ENCODE measurements around the gene ETS1.

Gene ETS1

DNA sequence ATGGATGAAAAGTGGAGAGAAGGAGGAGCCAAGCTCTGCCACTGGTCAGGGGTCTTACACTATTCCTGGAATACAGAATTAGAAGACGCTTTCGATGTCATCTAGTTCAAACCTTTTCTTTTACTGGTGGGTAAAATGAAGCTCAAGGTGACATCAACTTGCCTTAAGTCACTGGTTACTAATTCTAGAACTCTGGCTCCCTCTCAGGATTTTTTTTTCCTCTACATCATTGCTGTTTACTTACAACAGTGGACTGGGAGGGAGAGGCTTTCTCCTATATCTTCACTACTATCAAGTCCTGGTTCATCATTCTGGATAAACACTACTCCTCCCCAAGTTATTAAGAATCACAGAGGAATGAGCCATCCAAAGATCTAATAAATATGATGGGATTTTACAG, 82.9 kb downstream of the ETS1 start:
- TF ChIP-seq, protein P1, sequence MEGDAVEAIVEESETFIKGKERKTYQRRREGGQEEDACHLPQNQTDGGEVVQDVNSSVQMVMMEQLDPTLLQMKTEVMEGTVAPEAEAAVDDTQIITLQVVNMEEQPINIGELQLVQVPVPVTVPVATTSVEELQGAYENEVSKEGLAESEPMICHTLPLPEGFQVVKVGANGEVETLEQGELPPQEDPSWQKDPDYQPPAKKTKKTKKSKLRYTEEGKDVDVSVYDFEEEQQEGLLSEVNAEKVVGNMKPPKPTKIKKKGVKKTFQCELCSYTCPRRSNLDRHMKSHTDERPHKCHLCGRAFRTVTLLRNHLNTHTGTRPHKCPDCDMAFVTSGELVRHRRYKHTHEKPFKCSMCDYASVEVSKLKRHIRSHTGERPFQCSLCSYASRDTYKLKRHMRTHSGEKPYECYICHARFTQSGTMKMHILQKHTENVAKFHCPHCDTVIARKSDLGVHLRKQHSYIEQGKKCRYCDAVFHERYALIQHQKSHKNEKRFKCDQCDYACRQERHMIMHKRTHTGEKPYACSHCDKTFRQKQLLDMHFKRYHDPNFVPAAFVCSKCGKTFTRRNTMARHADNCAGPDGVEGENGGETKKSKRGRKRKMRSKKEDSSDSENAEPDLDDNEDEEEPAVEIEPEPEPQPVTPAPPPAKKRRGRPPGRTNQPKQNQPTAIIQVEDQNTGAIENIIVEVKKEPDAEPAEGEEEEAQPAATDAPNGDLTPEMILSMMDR (IDR thresholded peaks at IDR 0.05; ENCODE audit: control insufficient read depth, extremely low read depth, insufficient read depth): no peak
- no peak for DNase-seq (ENCODE audit: low read depth)
- H3K4me3 ChIP-seq (ENCODE audit: low read depth, low read length): no peak overlapping the region

DNA sequence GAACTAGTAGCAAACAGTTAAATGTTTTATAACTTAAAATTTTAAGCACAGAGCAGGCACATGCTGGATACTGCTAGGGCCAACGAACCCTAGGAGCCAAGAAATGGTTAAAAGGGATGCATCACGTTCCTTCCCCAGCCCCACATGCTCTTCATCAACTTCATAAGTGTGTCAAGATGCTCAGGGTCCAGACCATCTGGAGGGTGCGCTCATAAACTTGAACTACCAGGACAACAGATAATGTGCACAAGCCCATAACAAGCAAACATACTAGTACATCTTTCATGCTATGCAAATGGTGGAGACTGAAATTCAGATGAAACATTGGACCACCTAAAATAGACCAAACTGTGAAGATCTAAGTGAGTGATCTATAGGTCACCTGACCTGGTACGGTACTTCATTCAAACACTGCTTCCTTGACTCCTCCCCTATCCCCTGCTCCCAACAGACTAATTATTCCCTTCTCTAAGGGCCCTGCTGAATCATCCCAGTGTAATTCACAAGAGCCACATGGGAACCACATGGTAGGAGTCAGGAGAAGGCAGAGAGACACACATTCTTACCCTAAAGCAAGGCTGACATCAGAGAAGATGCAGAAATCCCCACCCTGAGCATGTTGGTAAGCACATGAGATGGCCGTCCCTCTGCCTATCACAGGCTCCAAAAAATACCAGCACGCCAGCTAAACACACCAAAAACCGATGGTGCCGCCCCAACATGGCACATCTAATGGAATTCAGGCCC, 83.9 kb downstream of the ETS1 start:
- no peak for DNase-seq (ENCODE audit: low read depth)
- H3K4me3 ChIP-seq (ENCODE audit: low read depth, low read length): no peak overlapping the region
- TF ChIP-seq, protein P1 (IDR thresholded peaks at IDR 0.05; ENCODE audit: control insufficient read depth, extremely low read depth, insufficient read depth): no peak

- no peak overlapping the region for H3K4me3 ChIP-seq (ENCODE audit: low read depth, low read length)
- no peak for DNase-seq (ENCODE audit: low read depth)
- TF ChIP-seq, protein P1 (IDR thresholded peaks at IDR 0.05; ENCODE audit: control insufficient read depth, extremely low read depth, insufficient read depth): no peak
These were observed 84.6 kb downstream of the ETS1 start for GRCh38 chr11:128502726-128503125.

GRCh38 chr11:128501632-128502549, 85.5 kb downstream of the ETS1 start:
- H3K4me3 ChIP-seq (ENCODE audit: low read depth, low read length): no peak overlapping the region
- TF ChIP-seq, protein P1 (IDR thresholded peaks at IDR 0.05; ENCODE audit: control insufficient read depth, extremely low read depth, insufficient read depth): no peak
- no peak for DNase-seq (ENCODE audit: low read depth)

DNA sequence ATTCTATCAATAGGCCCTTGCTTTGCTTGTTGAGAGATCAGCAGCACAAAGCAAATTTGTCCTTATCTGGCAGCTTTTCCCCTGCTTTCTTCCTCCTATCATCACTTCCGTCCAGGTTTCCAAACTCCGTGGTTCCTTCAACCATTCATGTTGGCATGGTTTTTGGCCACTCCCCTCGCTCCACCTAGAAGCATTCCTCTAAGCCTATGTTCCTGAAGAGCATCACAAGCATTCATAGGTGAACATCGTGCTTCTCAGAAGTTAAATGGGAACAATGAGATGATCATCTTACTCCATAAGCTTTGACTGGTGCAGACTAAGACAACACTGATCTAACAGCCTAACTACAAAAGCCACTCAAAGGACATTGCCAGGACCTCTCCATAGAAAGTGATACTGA, 86.3 kb downstream of the ETS1 start:
- TF ChIP-seq, protein P1 (IDR thresholded peaks at IDR 0.05; ENCODE audit: control insufficient read depth, extremely low read depth, insufficient read depth): no peak
- H3K4me3 ChIP-seq (ENCODE audit: low read depth, low read length): no peak overlapping the region
- DNase-seq (ENCODE audit: low read depth): no peak

- no peak overlapping the region for H3K4me3 ChIP-seq (ENCODE audit: low read depth, low read length)
- TF ChIP-seq, protein P1 (IDR thresholded peaks at IDR 0.05; ENCODE audit: control insufficient read depth, extremely low read depth, insufficient read depth): no peak
- no peak for DNase-seq (ENCODE audit: low read depth)
These were observed 86.9 kb downstream of the ETS1 start for GRCh38 chr11:128500493-128500892.

All from LNCaP clone FGC (cell line).